ENCODE data around the gene KREMEN1. TPM values are rescaled to one million over a fixed set of nuclear protein-coding genes. Genes with fewer than 3 reads are reported as not detected.
"Not testable (repeated sequence)": the region's sequence is repeated elsewhere in the genome, so short reads cannot be mapped to it uniquely, and the experiment has no call there.

KREMEN1 gene
- total RNA-seq (2014; rRNA removed) = 4.3 and 5.8 TPM in 2 replicates
- 5.8 TPM for polyA plus RNA-seq (2012)

DNA sequence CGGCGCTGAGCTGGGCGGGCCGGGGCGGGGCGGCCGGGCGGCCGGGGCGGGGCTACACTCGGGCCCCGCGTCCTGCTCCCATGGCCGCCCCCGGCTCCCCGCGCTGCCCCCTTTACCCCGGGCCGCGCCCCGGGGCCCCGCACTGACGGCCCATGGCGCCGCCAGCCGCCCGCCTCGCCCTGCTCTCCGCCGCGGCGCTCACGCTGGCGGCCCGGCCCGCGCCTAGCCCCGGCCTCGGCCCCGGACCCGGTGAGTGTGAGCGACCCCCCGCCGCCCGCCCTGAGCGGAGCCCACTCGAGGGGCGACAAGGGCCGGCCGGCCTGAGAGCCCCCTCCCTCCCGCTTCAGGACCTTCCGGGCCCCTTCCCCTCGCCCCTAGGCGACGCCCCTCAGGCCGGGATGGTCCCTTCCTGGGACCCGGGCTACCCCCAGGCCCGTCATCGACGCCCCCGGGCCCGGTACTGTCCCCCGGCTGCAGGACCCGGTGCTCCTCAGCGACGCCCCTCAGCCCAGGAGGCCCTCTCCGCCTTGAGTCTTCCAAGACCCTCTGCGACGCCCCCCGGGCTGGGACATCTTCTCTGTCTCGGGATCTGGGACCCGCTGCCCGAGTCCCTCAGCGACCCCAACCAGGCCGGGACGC is at the start of gene KREMEN1:
TSS of gene KREMEN1 (plus strand) at position 57 of the 639 bp plus-strand sequence. CDS start at position 153, 96 bp downstream.
- no peak for DNase-seq (ENCODE audit: low read depth)

GRCh38 chr22:29023172-29023796 is 49.6 kb upstream of the KREMEN1 start:
- DNase-seq (ENCODE audit: low read depth) = no peak

GRCh38 chr22:29026579-29026978 is 46.3 kb upstream of the KREMEN1 start:
- no peak for DNase-seq (ENCODE audit: low read depth)

DNA sequence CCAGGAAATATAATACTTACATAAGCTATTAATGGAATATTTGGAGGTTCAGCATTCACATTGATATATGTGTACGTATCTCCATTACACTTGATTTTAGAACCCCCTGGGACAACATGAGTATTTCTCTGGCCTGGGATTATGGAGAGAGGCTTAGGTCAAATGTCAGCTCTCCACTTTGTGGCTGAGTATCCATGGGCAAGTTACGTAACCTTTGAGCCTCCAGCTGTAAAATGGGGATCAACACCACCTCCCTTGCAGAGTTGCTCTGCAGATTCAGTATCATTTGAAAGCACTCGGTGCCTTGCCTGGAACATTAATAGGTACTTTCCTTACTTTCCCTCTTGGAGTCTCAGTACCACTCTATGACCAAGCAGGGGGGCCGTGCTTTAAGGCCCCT is 44.4 kb upstream of the KREMEN1 start:
- DNase-seq (ENCODE audit: low read depth) = peak; percentile 19

DNA sequence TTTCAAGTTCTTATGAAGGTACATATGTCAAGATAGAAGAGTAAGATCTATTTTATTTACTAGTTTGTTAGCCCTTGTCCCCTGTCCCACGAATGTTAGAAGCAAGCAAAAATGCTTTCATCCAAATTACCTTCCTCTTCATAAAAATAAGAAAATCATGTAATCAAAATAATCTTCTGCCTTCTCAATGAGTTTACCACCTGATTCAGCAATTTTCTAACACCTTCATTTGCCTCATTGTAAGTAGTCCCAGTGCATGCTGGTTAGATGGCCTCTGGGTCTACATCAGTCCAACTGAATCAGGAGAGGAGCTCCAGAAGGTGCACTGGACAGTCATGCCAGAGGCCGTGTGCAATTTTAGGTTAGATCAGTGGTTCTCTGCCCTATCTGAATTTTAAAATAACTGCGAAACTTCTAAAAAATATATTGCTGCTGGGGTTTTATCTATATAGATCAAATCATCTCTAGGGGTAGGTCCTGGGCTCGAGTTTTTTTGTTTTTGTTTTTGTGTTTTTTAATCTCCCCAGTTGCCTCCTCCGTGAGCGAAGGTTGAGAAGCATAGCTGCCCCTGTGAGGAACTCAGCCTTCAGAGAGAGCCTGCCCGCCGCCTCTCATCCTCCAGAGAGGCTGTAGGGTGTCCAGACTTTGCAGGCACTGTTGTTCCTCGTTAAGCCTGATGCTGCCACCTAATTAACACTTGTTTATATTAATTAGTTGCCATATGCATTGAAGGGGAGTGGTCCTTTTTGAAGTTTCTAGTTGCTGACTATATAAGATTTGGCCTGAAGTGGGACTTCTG is 43.4 kb upstream of the KREMEN1 start:
- DNase-seq (ENCODE audit: low read depth) = no peak

DNA sequence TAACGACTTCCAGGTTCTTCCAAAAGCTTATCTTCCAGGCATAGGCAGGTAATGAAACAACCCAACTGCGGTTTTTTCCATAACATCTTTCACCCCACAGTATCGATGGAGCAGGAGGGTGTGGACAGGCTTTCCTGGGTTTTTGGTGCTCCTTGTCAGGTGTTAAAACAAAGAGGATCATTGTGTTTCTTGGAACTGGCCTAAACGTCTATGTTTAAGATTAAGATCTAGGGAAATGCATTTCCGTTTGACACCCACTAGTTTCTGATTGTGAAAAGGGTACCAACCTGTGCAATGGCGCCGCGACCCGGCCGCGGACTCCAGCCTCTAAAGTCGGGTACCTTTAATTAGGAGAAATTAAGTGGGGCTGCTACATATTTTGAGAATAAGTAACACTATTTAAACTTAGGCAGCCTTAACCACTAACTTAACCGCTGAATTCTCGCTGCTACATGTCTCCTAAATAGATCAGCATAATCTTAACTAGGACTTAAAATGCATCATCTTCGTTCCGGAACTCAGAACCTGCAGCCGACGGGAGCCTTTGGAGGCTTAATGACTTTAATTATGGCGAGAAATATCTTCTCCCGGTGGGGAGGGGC is 42.7 kb upstream of the KREMEN1 start:
- peak; percentile 13 for DNase-seq (ENCODE audit: low read depth)

DNA sequence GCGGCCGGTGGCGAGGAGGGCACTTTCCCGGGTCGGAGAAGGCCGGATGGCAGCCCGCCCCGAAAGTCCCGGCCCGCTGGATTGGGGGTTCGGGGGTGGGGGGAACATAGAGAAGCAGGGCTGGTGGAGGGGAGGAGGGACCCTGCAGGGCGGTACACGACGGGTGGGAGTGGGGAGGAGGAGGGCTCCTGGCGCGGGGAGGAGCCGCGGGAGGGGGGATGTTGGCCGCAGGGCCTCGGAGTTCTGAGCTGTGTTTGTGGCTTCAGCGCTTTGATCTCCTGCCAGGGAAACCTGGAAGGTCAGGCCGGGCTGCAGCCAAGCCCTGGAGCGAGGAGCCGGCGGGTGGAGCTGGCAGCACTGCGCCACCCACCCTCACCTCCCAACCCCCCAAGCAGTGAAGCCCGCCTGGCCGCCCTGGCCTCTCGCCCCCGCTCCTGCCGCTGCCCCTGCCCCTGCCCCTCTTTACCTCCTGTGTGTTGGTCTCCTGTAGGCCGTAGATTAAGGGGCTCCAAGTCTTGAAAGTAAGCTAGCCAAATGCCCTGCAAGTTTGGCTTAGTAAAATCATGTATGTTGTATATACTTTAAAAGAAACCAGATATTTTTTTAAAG is 42.1 kb upstream of the KREMEN1 start:
- DNase-seq (ENCODE audit: low read depth) = peak; percentile 84

- DNase-seq (ENCODE audit: low read depth) = peak; percentile 99
These were observed 41.4 kb upstream of the KREMEN1 start for GRCh38 chr22:29031227-29032011.

GRCh38 chr22:29032014-29032475 is 40.8 kb upstream of the KREMEN1 start:
- DNase-seq (ENCODE audit: low read depth) = peak; percentile 45

GRCh38 chr22:29032584-29032983 is 40.3 kb upstream of the KREMEN1 start:
- peak; percentile 19 for DNase-seq (ENCODE audit: low read depth)

- DNase-seq (ENCODE audit: low read depth) = no peak
These were observed 35.4 kb upstream of the KREMEN1 start for GRCh38 chr22:29037340-29037932.

DNA sequence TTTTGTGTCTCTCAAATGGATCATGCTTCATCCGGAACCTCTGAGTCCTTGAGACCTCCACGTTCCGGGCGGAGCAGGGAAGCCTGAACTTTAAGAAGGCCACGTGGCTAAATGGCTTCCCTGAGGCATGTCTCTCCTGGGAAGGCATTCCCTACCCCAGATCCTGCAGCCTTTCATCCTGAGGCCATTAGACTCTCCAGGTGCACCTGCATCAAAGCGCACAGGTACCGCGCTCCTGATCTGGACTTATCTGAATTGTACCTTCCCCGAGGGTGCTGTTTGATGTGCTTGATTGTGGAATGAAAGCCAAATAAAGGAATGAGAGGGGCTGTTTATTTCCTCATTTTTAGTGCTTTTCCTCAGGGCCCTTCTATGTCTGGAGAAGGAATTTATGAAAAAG is 33.7 kb upstream of the KREMEN1 start:
- DNase-seq (ENCODE audit: low read depth) = no peak

GRCh38 chr22:29039684-29040083 is 33.2 kb upstream of the KREMEN1 start:
- not testable (repeated sequence) for DNase-seq (ENCODE audit: low read depth)

DNA sequence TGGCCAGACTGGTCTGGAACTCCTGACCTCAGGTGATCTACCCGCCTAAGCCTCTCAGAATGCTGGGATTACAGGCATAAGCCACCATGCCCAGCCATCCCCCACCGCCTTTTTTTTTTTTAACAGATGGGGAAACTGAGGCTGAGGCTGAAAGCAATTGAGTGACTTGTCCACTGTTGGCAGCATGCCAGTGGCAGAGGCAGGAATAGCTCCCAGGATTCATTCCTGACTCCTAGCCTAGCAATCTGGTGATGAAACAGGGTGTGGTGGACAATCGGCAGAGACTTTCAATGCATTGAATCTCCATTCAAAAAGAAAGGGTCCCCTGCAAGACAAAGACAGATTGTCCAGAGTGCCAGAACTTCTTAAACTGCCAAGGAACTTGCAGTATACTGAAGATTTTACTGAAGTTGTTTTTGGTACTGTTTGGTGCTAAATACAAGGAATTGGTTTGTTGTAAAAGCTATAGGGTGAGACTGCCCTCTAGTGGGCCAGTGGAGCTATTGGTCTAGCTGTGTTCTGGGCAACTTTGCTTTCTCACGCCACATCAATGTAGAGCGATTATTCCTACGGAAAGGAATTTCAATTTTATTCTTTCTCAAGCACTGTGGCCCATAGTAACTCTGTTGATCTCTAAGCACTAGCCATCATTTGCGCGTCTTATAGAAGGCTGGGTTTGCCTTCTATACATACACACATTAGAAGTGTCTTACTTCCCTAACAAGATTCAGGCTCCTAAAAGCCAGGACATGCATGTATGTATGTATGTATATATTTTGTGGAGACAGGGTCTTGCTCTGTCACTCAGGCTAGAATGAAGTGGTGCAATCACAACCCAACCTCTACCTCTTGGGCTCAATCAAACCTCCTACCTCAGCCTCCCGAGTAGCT is 32.2 kb upstream of the KREMEN1 start:
- DNase-seq (ENCODE audit: low read depth) = peak; percentile 80

- no peak for DNase-seq (ENCODE audit: low read depth)
These were observed 31.4 kb upstream of the KREMEN1 start for GRCh38 chr22:29041408-29041807.

DNA sequence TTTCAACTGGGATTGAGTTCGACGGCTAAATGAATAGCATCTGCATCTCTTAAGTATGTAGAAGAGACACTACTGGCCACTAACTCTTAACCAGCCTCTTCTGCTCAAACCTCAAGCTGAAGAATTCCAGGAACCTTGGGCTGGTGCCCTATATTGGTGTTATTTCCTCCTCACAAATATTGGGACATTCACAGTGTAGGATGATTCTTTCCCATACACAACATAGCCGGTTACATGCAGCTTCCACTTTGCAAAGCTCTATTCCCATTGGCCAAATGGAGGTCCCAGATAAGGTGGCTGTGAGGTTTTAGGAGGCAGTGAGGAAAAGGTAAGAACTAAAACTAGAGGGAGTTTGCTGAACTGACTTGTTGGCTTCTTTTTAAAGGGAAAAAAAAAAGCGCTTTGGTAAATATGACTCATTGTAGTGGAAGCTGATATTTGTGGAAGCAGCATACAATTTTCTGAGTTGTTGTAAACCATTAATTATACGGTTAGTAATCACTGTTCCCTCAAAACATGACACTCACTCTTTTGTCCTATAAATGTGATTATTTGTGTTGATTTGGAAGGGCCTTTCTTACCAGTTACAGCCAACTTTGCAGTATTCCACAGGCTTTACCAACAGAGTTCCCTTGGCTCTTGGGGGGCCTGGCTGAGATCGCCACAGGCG is 28.8 kb upstream of the KREMEN1 start:
- DNase-seq (ENCODE audit: low read depth) = peak; percentile 61

DNA sequence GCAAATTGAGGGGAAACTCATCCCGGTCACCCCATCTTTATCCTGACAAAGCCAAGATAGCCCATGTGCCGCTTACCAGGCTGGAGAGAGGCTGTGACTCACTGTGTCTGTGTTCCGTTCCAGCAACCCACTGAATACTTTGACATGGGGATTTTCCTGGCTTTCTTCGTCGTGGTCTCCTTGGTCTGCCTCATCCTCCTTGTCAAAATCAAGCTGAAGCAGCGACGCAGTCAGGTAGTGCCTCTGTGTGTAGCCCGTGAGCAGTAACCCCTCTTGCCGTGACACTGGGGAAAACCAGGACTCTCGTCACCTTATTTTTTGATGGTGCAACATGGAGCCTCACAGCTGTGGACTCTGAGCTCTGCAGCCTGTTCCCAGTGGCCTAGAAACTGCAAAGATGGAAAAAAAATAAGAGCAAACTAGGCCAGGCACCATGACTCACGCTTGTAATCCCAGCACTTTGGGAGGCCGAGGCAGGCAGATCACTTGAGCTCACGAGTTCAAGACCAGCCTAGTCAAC is 28.1 kb upstream of the KREMEN1 start:
- peak; percentile 84 for DNase-seq (ENCODE audit: low read depth)

Measured in LHCN-M2 (cell line).